ENCODE results near the gene ZSCAN25.

ZSCAN25 gene

DNA sequence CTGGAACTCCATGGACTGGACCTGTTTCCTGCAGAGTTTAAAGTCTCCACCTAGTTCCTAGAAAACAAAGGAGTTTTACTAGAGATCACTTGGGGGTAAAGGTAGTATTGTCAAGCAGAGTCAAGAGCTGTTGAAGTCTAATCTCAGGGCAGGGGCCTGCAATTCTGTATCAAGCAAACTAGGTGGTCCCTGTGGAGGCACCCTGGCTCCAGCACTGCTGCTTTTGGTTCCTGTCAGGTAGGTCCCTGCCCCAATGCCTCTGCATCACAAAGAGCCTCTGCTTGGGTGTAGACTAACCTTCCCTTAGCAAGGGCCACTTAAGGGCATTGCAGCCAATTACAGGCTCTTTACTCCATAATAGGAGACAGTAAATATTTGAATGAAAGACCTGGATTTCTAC is 22.5 kb downstream of the ZSCAN25 start:
- TF ChIP-seq, protein P1, sequence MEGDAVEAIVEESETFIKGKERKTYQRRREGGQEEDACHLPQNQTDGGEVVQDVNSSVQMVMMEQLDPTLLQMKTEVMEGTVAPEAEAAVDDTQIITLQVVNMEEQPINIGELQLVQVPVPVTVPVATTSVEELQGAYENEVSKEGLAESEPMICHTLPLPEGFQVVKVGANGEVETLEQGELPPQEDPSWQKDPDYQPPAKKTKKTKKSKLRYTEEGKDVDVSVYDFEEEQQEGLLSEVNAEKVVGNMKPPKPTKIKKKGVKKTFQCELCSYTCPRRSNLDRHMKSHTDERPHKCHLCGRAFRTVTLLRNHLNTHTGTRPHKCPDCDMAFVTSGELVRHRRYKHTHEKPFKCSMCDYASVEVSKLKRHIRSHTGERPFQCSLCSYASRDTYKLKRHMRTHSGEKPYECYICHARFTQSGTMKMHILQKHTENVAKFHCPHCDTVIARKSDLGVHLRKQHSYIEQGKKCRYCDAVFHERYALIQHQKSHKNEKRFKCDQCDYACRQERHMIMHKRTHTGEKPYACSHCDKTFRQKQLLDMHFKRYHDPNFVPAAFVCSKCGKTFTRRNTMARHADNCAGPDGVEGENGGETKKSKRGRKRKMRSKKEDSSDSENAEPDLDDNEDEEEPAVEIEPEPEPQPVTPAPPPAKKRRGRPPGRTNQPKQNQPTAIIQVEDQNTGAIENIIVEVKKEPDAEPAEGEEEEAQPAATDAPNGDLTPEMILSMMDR (IDR thresholded peaks at IDR 0.05), result no peak
- DNase-seq, result no peak
- no peaks in the 10 kb centered on the region for H3K9me3 ChIP-seq
- H3K4me3 ChIP-seq, result no peak overlapping the region
- H3K27me3 ChIP-seq, result no peaks in the 10 kb centered on the region
- intact Hi-C loops (cut with DNase I; ENCODE audit: low total_unique reads), result no loop called here
- H3K27ac ChIP-seq, result no peak overlapping the region
- peaks cover 0 to 25% (median 20%) of the 10 kb centered on the region in 3 donors for H3K36me3 ChIP-seq
- H3K4me1 ChIP-seq, result no peaks in the 10 kb centered on the region

DNA sequence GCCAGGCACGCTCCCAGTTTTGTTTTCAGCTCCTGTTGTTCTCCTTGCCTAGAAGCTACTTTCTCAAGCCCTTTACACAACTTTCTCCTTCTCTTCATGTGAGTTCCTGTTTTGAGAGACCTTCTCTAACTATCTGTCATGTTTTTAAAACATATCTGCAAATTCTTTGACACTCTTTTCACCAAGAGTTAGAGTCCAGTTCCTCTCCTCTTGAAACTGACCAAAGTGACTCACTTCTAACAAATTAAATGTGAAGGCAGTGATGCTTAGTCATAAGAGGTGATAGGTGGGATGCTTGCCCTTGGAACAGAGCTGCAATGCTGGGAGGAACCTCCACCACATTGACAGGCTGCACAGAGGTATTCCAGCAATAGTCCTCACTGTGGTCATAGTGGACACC is 25.3 kb downstream of the ZSCAN25 start:
- intact Hi-C loops (cut with DNase I; ENCODE audit: low total_unique reads), result no loop called here
- Histone ChIP-seq H3K36me3 (peaks cover 16 to 30% (median 29%) of the 10 kb centered on the region in 3 donors), H3K4me1 (no peaks in the 10 kb centered on the region), H3K4me3 (no peak overlapping the region), H3K27ac (no peak overlapping the region), H3K27me3 (no peaks in the 10 kb centered on the region), H3K9me3 (peaks cover 0 to 4% (median 0%) of the 10 kb centered on the region in 3 donors)
- TF ChIP-seq, protein P1 (IDR thresholded peaks at IDR 0.05), result no peak
- DNase-seq, result no peak

DNA sequence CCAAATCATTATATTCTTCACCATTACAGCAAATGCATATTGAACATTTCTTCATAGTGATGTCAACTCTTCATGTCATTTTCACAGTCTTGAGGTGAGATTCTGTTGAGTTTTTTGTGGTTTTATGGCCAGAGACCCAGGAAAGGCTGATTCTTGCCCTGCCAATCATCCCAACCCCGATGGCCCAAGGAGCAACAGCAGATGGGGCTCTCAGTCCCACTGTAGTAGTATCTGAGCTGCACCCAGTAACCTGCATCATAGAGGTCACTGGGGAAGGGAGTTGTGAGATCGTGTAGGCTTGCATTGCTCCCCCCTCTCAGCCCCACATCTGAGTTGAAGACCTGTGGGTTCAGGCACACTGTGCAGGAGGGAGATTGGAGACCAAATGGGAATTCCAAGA is 26.7 kb downstream of the ZSCAN25 start:
- TF ChIP-seq, protein P1 (IDR thresholded peaks at IDR 0.05), result no peak
- H3K9me3 ChIP-seq, result peaks cover 0 to 4% (median 0%) of the 10 kb centered on the region in 3 donors
- no peaks in the 10 kb centered on the region for H3K4me1 ChIP-seq
- peaks cover 18 to 25% (median 24%) of the 10 kb centered on the region in 3 donors for H3K36me3 ChIP-seq
- intact Hi-C loops (cut with DNase I; ENCODE audit: low total_unique reads), result no loop called here
- no peak overlapping the region for H3K4me3 ChIP-seq
- H3K27me3 ChIP-seq, result no peaks in the 10 kb centered on the region
- no peak for DNase-seq
- H3K27ac ChIP-seq, result no peak overlapping the region

DNA sequence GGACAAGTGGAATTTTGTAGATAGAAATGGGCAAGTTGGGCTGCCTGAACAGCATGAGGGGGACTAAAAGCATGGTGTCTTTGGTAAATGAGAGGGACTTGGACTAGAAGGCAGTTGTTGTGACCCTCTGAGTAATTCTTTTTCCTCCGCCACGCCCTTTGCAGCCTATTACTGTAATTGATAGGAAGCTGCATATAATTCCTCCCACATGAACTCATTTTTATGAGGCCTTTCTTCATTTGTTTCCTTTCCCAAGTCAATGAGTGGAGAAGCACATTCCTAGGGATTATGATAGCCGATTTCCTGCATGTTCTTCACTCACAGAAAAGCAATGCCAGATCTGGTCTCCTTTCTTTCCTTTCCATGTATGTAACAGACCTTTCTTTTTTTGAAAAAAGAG is 27.7 kb downstream of the ZSCAN25 start:
- H3K4me3 ChIP-seq, result no peak overlapping the region
- peaks cover 18 to 20% (median 19%) of the 10 kb centered on the region in 3 donors for H3K36me3 ChIP-seq
- H3K27ac ChIP-seq, result no peak overlapping the region
- TF ChIP-seq, protein P1 (IDR thresholded peaks at IDR 0.05), result no peak
- no peak for DNase-seq
- intact Hi-C loops (cut with DNase I; ENCODE audit: low total_unique reads), result no loop called here
- H3K9me3 ChIP-seq, result peaks cover 0 to 4% (median 0%) of the 10 kb centered on the region in 3 donors
- no peaks in the 10 kb centered on the region for H3K4me1 ChIP-seq
- no peaks in the 10 kb centered on the region for H3K27me3 ChIP-seq

DNA sequence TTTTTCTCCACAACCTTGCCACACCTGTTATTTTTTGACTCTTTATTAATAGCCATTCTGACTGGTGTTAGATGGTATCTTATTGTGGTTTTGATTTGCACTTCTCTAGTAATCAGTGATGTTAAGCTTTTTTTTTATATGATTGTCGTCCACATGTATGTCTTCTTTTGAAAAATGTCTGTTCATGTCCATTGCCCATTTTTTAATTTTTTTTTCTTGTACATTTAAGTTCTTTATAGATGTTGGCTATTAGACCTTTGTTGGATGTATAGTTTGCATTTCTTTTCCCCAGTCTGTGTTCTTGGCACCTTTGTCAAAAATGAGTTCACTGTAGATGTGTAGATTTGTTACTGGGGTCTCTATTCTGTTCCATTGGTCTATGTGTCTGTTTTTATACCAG is 28.8 kb downstream of the ZSCAN25 start:
- no peaks in the 10 kb centered on the region for H3K4me1 ChIP-seq
- no peak overlapping the region for H3K4me3 ChIP-seq
- DNase-seq, result no peak
- intact Hi-C loops (cut with DNase I; ENCODE audit: low total_unique reads), result no loop called here
- H3K36me3 ChIP-seq, result peaks cover 18 to 20% (median 19%) of the 10 kb centered on the region in 3 donors
- H3K9me3 ChIP-seq, result peaks cover 0 to 4% (median 0%) of the 10 kb centered on the region in 3 donors
- H3K27ac ChIP-seq, result no peak overlapping the region
- TF ChIP-seq, protein P1 (IDR thresholded peaks at IDR 0.05), result no peak
- no peaks in the 10 kb centered on the region for H3K27me3 ChIP-seq

DNA sequence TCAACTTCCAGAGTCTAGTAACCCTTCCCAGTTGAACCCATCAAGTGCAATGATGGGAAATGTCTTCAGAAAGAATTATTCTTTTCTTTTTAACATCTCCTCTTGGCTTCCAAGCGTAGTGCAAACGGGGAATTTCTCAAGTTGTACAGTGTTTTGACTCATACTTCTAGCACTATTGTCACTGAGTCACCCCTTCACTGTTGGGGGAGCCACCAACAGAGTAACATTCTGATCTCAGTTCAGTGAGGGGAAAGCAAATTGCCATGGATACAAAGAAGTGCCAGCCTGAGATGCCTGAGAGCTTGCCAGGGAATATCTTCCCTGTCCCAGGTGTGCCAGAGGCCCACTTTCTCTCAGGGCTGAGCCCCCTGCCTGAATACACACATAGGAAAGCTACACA is 32.1 kb downstream of the ZSCAN25 start:
- intact Hi-C loops (cut with DNase I; ENCODE audit: low total_unique reads), result no loop called here
- TF ChIP-seq, protein P1 (IDR thresholded peaks at IDR 0.05), result no peak

More for the DNA sequence above, 32.1 kb downstream of the ZSCAN25 start:
- peaks cover 0 to 4% (median 0%) of the 10 kb centered on the region in 3 donors for H3K9me3 ChIP-seq
- H3K27me3 ChIP-seq, result no peaks in the 10 kb centered on the region
- no peak overlapping the region for H3K27ac ChIP-seq
- no peaks in the 10 kb centered on the region for H3K4me1 ChIP-seq
- no peak overlapping the region for H3K4me3 ChIP-seq
- peaks cover 12 to 18% (median 14%) of the 10 kb centered on the region in 3 donors for H3K36me3 ChIP-seq
- DNase-seq, result no peak
